Measurements from ENCODE around the gene SPRED2. TPM values are rescaled to one million over a fixed set of nuclear protein-coding genes. Genes with fewer than 3 reads are reported as not detected.

SPRED2 gene
- total and polyA plus RNA-seq, 11 donors = 7.0 to 24.4 (median 16.1) TPM

DNA sequence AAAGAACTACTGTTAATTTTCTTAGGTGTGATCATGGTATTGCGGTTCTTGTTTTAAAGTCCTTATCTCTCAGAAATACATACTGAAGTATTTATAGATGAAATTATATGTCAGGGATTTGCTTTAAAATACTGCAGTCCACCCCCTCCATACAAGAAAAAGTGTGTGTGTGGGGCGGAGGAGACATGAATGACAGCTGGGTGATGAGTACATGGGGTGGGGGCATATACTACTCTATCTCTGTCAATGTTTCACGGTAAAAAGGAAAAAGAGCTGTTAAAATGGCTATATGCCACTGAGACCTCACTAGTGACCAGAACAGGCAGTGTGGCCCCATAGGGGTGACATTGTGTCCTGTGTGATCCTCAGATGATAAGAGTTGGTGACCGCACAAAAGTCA is 54.1 kb downstream of the SPRED2 start:
- 86 to 91% (median 89%) methylated on average over 4 of the region's 4 CpGs for WGBS, 4 donors

DNA sequence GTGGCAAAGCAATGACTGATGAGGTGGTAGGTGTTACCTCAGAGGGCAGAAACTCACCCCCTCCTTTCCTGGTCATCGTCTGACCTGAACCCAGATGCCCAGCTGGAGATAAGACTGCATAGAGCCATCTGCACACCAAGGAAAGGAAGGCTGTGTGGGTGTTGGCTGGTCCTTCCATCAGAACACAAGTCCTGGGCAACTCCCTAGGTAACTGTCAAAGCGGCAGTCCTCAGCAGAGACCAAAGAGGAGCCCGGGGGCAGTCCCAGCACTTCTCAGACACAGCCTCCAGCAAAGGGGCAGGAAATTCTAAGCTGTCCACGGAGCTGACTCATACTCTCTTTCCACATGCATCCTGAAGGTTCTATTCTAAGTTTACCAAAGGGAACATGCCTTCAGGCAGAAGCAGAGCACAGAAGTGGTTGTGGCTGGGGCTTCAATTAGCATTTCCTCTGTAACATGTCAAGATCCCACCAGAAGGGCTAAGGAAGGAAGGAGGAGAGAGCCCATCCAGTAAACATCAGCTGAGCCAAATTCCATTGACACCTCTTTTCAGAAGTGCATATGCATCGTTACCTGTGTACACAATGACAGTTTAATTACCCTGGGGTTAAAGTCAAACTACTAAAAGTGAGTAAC is 54.7 kb downstream of the SPRED2 start:
- H3K27ac ChIP-seq = no peak overlapping the region
- peak in 3 of 4 donors; percentile 76 to 81 (median 78) for ATAC-seq

More for the DNA sequence above, 54.1 kb downstream of the SPRED2 start:
- no peak overlapping the region for H3K4me3 ChIP-seq
- ATAC-seq = no peak
- DNase-seq = no peak
- TF ChIP-seq POLR2A (IDR thresholded peaks at IDR 0.05) = no peak
- TF ChIP-seq, protein P1, sequence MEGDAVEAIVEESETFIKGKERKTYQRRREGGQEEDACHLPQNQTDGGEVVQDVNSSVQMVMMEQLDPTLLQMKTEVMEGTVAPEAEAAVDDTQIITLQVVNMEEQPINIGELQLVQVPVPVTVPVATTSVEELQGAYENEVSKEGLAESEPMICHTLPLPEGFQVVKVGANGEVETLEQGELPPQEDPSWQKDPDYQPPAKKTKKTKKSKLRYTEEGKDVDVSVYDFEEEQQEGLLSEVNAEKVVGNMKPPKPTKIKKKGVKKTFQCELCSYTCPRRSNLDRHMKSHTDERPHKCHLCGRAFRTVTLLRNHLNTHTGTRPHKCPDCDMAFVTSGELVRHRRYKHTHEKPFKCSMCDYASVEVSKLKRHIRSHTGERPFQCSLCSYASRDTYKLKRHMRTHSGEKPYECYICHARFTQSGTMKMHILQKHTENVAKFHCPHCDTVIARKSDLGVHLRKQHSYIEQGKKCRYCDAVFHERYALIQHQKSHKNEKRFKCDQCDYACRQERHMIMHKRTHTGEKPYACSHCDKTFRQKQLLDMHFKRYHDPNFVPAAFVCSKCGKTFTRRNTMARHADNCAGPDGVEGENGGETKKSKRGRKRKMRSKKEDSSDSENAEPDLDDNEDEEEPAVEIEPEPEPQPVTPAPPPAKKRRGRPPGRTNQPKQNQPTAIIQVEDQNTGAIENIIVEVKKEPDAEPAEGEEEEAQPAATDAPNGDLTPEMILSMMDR (IDR thresholded peaks at IDR 0.05) = no peak
- no peaks in the 10 kb centered on the region for H3K9me3 ChIP-seq
- H3K4me1 ChIP-seq = peaks cover 0 to 71% (median 43%) of the 10 kb centered on the region in 12 donors
- peaks cover 0 to 6% (median 0%) of the 10 kb centered on the region in 9 donors for H3K36me3 ChIP-seq
- intact Hi-C loops (cut with DNase I) = loop anchor here in 2 of 10 donors (5.0 kb wide), 1 partner anchor 66 kb away; no protein-coding TSS in a partner anchor
- no peaks in the 10 kb centered on the region for H3K27me3 ChIP-seq
- no peak overlapping the region for H3K27ac ChIP-seq

DNA sequence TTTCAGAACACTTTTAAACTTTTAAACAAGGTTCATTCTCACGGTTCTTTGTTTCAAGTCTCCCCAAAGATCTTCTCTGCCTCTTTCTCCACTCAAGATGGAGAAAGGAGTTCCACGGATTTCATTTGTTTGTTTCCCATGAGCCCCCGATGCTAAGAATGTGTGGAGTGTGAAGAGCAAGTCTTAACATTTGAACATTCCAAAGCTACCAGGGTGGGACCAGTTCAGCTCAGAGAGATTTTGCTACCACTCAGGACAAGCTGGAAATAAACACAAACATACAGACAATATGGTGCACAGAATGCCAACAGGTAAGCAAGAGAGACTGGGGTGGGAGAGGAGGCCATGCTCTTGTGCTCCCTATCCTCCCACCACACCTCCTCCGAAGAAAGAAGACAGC is 56.7 kb downstream of the SPRED2 start:
- H3K36me3 ChIP-seq = peaks cover 0 to 6% (median 0%) of the 10 kb centered on the region in 9 donors
- no peaks in the 10 kb centered on the region for H3K27me3 ChIP-seq
- H3K27ac ChIP-seq = no peak overlapping the region
- peaks cover 0 to 72% (median 41%) of the 10 kb centered on the region in 12 donors for H3K4me1 ChIP-seq
- no peak overlapping the region for H3K4me3 ChIP-seq
- DNase-seq (no peak), ATAC-seq (no peak)
- WGBS, 4 donors = 86 to 93% (median 91%) methylated on average over 4 of the region's 4 CpGs
- TF ChIP-seq, protein P1 (IDR thresholded peaks at IDR 0.05) = no peak
- no peak for TF ChIP-seq POLR2A (IDR thresholded peaks at IDR 0.05)
- no peaks in the 10 kb centered on the region for H3K9me3 ChIP-seq
- intact Hi-C loops (cut with DNase I) = loop anchor here in 2 of 10 donors (5.0 kb wide), 1 partner anchor 63 kb away; no protein-coding TSS in a partner anchor

More for the DNA sequence above, 54.7 kb downstream of the SPRED2 start:
- H3K4me1 ChIP-seq = peaks cover 0 to 70% (median 40%) of the 10 kb centered on the region in 12 donors
- peak in 1 of 5 donors; percentile 49 for DNase-seq
- TF ChIP-seq, protein P1 (IDR thresholded peaks at IDR 0.05) = no peak
- no peak for TF ChIP-seq POLR2A (IDR thresholded peaks at IDR 0.05)
- H3K4me3 ChIP-seq = no peak overlapping the region
- WGBS, 4 donors = 42 to 52% (median 47%) methylated on average over 3 to 5 of the region's 5 CpGs
- no peaks in the 10 kb centered on the region for H3K9me3 ChIP-seq
- H3K27me3 ChIP-seq = no peaks in the 10 kb centered on the region
- intact Hi-C loops (cut with DNase I) = loop anchor here in 2 of 10 donors (5.0 kb wide), 1 partner anchor 65 kb away; no protein-coding TSS in a partner anchor
- peaks cover 0 to 6% (median 0%) of the 10 kb centered on the region in 9 donors for H3K36me3 ChIP-seq

DNA sequence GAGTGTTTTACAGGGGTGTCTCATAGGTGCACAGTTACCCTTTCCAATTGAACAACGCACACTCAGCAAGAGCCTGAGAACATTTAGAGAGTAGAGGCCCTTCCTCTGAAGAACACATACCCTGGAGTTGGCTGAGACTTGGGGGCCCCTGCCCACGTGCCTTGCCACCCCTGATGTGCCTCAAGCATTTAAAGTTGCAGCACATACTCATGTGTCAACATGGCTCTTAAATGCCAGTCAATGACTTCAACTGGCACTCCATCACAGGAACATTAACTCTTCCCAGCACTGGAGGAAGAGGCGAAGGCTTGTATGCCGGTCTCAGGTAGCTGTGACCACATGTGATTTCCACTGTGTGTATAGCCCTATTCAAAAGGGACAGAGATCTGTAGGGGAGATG is 57.4 kb downstream of the SPRED2 start:
- WGBS, 4 donors = 92 to 96% (median 94%) methylated on average over 4 of the region's 4 CpGs
- H3K36me3 ChIP-seq = peaks cover 0 to 6% (median 0%) of the 10 kb centered on the region in 9 donors
- H3K4me1 ChIP-seq = peaks cover 0 to 72% (median 47%) of the 10 kb centered on the region in 12 donors
- no peak overlapping the region for H3K27ac ChIP-seq
- intact Hi-C loops (cut with DNase I) = loop anchor here in 2 of 10 donors (5.0 kb wide), 2 partner anchors 63 to 98 kb away; no protein-coding TSS in a partner anchor
- no peaks in the 10 kb centered on the region for H3K9me3 ChIP-seq
- no peak for TF ChIP-seq POLR2A (IDR thresholded peaks at IDR 0.05)
- TF ChIP-seq, protein P1 (IDR thresholded peaks at IDR 0.05) = no peak
- no peak for ATAC-seq
- no peak overlapping the region for H3K4me3 ChIP-seq
- no peak for DNase-seq
- no peaks in the 10 kb centered on the region for H3K27me3 ChIP-seq
